Urinary bladder (tissue), 4 donors: Measurements from ENCODE around the gene USP20. TPM values are rescaled to one million over a fixed set of nuclear protein-coding genes. Genes with fewer than 3 reads are reported as not detected.
"Not testable (repeated sequence)": the region's sequence is repeated elsewhere in the genome, so short reads cannot be mapped to it uniquely, and the experiment has no call there.

ENCODE experiments used
- DNase-seq: peaks from one replicate; pipeline ENCODE4 v3.0.0-alpha.2; 2015; ENCODE audit errors: extremely low spot score
- H3K27ac ChIP-seq: one replicate; pipeline ENCODE4 v1.5.1; 2013; ENCODE audit warnings: low read depth, mild to moderate bottlenecking, moderate library complexity
- H3K36me3 ChIP-seq: one replicate; pipeline ENCODE4 v1.6.1; 2013; ENCODE audit warnings: mild to moderate bottlenecking, moderate library complexity; ENCODE audit not compliant: insufficient read depth
- H3K4me1 ChIP-seq: one replicate; pipeline ENCODE4 v1.6.1; 2013; ENCODE audit warnings: mild to moderate bottlenecking, moderate library complexity; ENCODE audit not compliant: insufficient read depth
- H3K4me3 ChIP-seq: one replicate; pipeline ENCODE4 v1.5.1; 2013; ENCODE audit warnings: low read depth, low read length
- WGBS: extraction: QIAGEN DNeasy Blood & Tissue Kit; methylation state at CpG from one replicate; pipeline ENCODE4 v1.1.7; 2013; 5-methylcytosine and 5-hydroxymethylcytosine counted together
- polyA plus RNA-seq: library from polyadenylated mRNA; stranded (reverse); fragments of 200-250 nt; gene quantifications from one replicate; pipeline ENCODE4 v1.2.3, GENCODE V29; 2013
- total RNA-seq: library from RNA; depleted of rRNA; stranded (reverse); fragments of >200 nt; gene quantifications from one replicate; pipeline ENCODE4 v1.2.3, GENCODE V29; 2014
- donor health status: healthy with polysubstance abuse.
- donor health status: healthy.

Gene USP20
- total and polyA plus RNA-seq, 2 donors, result 7.7 to 38.7 TPM

DNA sequence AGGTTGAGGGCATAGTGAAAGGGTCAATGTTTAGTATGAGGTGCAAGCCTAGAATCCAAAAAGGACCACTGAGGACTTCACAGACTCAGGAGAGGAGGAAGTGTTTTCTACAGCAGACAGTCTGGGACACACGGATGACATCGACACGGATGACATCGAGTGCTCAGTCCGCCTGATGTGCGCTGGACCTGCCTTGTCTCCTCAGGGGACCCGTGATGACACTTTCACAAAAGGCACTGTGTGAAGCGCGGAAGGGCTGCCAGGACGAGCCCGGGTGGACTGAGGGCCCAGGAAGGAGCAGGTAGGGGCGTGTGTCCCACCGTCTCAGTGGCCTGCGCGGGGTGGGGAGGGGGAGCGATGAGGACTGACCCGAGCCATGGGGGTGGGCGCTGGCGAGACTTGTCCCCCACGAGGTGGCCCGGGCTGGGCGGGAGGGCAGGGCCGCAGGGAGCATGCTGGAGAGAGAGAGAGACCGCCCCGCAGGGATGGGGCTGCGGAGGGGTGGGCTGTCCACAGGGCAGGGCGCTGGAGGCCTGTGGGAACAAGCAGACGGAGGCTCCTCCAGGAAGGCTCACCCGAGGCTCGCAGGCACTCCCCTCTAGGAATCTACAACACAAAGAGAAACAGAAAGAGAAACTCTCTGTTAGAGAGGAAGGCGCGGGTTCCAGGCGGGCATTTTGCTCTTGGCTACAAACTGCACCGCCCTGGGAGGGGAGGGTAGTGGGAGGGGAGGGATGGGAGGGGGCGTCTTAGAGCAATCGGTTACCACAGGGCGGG, 54.9 kb downstream of the USP20 start:
- 69% methylated on average over 37 of the region's 37 CpGs for WGBS
- no peak for DNase-seq
- H3K27ac ChIP-seq, result peak overlapping the region; percentile 7
- peak overlapping the region; percentile 16 for H3K4me3 ChIP-seq
- H3K36me3 ChIP-seq, result no peaks in the 10 kb centered on the region
- H3K4me1 ChIP-seq, result no peaks in the 10 kb centered on the region

DNA sequence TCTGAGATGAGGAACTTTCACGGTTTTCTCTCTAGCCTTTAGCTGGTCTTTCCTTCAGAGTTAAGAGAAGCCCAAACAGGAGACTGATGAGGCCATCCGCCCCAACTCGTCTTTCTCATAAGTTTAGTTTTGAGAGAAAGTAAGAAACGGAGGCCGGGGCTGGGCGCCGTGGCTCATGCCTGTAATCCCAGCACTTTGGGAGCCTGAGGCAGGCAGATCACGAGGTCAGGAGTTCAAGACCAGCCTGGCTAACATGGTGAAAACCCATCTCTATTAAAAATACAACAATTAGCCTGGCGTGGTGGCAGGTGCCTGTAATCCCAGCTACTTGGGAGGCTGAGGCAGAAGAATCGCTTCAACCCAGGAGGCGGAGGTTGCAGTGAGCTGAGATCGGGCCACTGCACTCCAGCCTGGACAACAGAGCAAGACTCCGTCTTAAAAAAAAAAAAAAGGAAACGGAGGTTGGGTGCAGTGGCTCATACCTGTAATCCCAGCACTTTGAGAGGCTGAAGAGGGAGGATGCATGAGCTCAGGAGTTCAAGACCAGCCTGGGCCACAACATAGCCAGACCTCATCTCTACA, 55.6 kb downstream of the USP20 start:
- WGBS, result 84% methylated on average over 14 of the region's 14 CpGs
- not testable (repeated sequence) for H3K36me3 ChIP-seq, H3K4me1 ChIP-seq, DNase-seq, H3K27ac ChIP-seq
- peak overlapping the region; percentile 16 for H3K4me3 ChIP-seq

DNA sequence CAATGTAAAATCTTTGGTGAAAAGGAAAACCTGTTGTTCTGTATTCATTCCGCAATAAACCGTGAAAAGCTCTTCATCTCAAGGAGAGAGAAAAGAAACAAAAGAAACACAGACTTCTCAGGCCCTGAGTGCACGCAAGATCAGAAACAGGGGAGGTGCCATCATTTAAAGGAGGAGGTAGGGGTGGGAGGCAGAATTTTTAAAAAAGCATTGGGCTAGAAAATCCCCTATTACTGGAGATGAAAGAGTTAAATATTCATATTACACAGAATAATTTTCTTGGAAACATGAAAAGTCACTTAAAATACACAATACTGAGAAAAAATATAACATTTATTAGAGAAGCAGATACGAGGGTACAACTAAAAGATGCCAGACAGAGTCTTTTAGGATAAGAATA, 56.3 kb downstream of the USP20 start:
- Histone ChIP-seq H3K4me3 (no peak overlapping the region), H3K36me3 (no peaks in the 10 kb centered on the region), H3K27ac (no peak overlapping the region), H3K4me1 (no peaks in the 10 kb centered on the region)
- WGBS, result 53% methylated on average over 4 of the region's 4 CpGs
- DNase-seq, result no peak

DNA sequence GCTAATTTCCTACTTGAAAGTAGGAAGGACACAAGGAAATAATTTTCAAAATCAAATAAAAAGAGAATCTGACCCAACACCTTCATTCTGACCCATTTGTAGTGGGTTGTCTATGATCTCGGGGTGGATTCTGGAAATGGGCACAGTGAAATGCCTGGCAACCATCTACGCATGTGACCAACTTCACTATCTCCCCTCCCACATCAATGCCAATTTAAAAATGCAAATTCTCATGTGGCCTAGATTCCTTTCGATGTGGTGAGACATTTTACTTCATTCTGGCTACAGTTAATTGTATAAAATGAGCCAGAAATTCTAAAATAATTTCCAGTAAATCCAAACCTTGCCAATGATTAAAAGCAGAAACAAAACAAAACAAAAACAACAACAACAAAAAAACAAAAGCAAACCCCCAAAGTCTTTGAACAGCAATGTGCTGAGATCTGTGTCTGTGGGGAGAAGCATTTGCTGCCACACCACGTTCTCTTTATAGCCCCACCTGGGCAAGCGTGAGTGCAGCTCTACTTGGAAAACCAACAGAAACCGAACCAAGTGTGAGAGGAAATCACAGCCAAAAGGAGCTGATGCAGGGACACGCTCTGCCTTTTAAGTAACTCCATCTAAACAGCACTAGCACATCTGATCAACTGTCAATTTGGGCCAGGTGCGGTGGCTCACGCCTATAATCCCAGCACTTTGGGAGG, 59.0 kb downstream of the USP20 start:
- no peak overlapping the region for H3K4me3 ChIP-seq
- DNase-seq, result no peak
- H3K27ac ChIP-seq, result peak overlapping the region; percentile 43
- H3K4me1 ChIP-seq, result no peaks in the 10 kb centered on the region
- 86% methylated on average over 9 of the region's 9 CpGs for WGBS
- no peaks in the 10 kb centered on the region for H3K36me3 ChIP-seq

DNA sequence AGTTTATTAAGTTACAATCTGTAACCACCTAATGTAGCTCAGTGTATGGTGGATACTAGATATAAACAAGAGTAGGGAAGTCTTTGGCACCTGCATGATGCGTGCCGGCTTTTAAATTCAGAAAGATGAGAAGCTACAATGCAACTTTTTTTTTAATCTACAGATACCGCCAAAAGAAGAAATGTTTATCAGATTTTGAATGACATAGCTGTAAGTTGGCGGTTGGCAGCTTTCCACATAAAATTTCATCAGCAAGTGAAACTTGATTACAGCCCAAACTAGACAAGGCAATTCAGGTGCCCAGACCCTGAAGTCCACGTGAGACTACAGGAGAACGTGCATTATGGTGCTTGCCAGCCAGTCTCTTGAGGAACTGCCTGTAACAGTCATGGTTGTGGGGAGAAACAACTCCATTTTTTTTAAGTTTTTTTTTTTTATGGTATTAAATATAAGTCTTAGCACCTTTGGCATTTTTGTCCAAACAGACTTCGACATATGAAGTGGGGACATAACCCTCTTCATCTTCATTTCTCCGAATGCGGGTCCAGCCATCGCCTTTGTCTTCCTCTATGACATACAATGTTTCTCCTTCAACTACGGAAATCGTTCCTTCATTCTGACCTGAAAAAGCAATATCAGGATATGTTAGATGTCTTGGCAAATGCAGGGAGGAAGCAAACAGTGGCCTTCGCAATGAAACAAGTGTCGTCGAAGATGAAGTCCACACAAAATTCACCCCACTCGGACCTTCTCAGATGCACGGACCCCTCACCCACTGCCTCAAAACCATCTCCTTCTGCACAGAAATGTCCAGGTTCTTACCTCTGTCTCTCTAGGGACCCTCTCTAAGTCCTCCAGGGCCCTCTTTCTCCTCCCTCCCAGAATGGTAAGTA, 60.4 kb downstream of the USP20 start:
- Histone ChIP-seq H3K36me3 (peaks cover 3% of the 10 kb centered on the region), H3K4me3 (no peak overlapping the region), H3K27ac (no peak overlapping the region), H3K4me1 (no peaks in the 10 kb centered on the region)
- DNase-seq, result no peak
- WGBS, result 92% methylated on average over 17 of the region's 17 CpGs

DNA sequence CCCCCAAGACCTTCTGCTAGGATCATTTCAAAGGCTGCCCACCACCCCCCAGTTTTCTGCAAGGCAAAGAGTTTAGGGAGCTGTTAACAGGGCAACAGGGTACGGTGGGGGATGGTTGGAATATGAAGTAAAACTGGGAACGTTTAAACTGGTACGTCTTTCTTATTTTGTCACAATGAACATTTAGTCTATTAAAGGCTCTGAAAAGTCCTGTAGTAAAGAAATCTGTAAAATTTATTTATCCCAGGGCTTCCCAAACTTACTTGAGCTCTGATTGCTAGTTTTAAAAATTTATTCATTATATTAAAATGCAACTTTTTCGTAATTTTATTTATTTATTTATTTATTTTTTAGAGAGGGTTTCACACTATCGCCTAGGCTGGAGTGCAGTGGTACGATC, 62.0 kb downstream of the USP20 start:
- H3K36me3 ChIP-seq, result peaks cover 3% of the 10 kb centered on the region
- DNase-seq, result no peak
- H3K4me3 ChIP-seq, result no peak overlapping the region
- WGBS, result 89% methylated on average over 6 of the region's 6 CpGs
- H3K4me1 ChIP-seq, result no peaks in the 10 kb centered on the region
- H3K27ac ChIP-seq, result no peak overlapping the region

DNA sequence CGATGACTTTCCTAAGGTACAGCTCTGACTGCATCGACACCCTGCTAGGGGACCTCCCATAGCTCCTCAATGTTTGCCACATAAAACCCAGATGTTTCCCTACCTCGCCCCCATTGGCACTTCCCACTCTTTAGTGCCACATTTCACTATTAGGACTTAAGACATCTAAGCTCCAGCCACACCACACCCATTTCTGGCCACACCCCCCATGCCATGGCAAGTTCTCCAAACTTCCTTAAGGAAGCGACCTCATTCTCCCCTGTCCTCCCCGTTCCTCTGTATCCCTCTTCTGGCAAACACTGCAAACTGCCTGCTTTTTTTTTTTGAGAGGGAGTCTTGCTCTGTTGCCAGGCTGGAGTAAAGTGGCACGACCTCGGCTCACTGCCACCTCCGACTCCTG, 62.9 kb downstream of the USP20 start:
- Histone ChIP-seq H3K36me3 (peaks cover 3% of the 10 kb centered on the region), H3K4me3 (no peak overlapping the region), H3K27ac (no peak overlapping the region), H3K4me1 (no peaks in the 10 kb centered on the region)
- no peak for DNase-seq
- WGBS, result 82% methylated on average over 8 of the region's 8 CpGs

DNA sequence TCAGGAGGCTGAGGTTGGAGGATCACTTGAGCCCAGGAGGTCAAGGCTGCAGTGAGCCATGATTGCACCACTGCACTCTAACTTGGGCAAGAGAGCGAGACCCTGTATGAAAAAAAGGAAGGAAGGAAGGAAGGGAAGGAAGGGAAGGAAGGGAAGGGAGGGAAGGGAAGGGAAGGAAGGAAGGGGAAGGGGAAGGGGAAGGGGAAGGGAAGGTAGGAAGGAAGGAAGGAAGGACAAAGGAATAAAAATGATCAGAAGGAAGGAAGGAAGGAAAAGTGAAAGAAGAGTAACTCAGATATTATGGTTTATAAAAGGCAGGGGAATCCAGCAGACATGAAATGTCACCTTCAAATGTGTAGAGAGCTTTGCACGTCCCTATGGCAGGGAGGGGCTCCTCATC, 64.4 kb downstream of the USP20 start:
- WGBS, result 87% methylated on average over 2 of the region's 2 CpGs

DNA sequence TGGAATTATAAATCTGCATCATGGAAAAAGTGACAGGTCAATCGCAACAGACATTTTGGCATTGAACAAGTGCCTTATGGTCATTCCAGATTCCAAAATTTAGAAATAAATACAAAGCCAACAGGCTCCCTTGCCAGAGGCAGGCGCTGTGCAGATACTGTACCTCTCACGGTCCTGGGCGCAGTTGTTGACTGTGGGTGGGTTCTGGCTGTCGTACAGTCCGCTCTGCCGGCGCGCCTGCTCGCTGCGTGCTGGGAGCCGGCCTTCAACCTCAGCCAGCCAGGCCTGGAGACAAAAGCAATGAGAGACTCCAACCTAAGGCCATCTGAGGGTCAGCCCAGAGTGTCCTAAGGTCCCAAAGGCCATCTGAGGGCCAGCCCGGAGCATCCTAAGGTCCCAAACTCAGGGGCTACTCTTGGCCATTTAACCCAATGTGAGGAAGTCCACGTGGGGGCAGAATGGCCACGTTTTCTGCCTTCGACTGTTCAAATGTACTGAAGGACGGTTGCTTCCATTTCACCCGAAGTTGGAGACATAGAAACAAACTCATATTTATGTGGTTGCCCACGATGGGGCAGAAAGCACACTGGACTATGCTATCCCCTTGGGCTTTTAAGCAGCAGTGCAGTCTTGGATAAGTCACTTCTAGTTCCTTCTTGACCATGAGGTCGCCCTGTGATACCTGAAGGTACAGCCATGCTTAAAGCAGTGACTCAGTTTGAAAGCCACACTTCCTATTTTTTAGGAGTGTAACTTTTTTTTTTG, 65.2 kb downstream of the USP20 start:
- no peak for DNase-seq
- Histone ChIP-seq H3K36me3 (peaks cover 3% of the 10 kb centered on the region), H3K27ac (no peak overlapping the region), H3K4me1 (no peaks in the 10 kb centered on the region), H3K4me3 (no peak overlapping the region)
- 94% methylated on average over 20 of the region's 20 CpGs for WGBS

More for the DNA sequence above, 64.4 kb downstream of the USP20 start:
- Histone ChIP-seq H3K4me3 (no peak overlapping the region), H3K27ac (no peak overlapping the region), H3K36me3 (peaks cover 3% of the 10 kb centered on the region), H3K4me1 (no peaks in the 10 kb centered on the region)
- DNase-seq, result no peak

DNA sequence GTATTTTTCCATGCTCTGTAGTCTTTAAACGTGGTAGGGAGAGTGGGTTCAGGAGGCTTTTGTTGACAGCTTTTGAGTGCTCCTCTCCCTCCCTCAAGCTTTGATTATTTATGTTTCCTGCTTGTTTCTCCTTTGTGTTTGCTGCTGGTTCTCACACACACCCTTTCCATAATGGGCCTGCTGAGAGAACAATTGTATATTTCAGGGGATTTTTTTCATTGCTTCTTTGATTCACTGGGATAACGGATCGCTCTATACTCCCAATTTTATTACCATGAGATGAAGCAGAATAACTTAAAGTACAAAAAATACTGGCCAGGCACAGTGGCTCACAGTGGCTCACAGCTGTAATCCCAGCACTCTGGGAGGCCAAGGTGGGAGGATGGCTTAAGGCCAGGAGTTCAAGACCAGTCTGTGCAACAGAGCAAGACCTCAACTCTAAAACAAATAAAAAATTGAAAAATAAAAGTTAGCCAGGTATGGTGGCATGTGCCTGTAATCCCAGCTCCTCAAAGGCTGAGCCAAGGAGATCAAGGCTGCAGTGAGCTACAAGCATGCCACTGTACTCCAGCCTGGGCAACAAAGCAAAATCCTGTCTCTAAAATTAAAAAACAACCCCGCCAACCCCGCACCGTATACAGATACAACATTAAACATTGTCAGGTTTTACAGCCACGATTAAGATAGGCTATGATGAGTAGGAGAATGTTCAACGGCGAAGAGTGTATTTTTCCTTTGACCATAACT, 66.9 kb downstream of the USP20 start:
- WGBS, result 82% methylated on average over 9 of the region's 9 CpGs

DNA sequence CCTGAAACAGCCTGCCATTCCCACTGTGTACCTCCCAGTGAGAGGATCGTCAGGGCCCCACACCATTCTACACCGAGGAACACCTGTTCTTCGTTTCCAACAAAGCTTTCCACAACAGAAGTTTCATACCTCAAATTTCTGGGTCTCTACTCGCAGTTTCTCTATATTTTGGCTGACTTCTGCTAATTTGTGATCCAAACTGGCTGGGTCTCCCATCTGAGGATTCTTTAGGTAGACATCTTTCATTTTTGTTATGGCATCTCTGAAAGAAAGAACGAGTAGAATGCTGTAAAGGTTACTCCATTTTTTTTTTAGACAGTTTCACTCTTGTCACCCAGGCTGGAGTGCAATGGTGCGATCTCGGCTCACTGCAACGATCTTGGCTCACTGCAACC, 67.5 kb downstream of the USP20 start:
- H3K4me1 ChIP-seq, result no peaks in the 10 kb centered on the region
- WGBS, result 84% methylated on average over 8 of the region's 8 CpGs
- no peak overlapping the region for H3K27ac ChIP-seq
- H3K4me3 ChIP-seq, result no peak overlapping the region
- DNase-seq, result no peak
- H3K36me3 ChIP-seq, result peaks cover 3% of the 10 kb centered on the region

More for the DNA sequence above, 66.9 kb downstream of the USP20 start:
- H3K36me3 ChIP-seq, result peaks cover 3% of the 10 kb centered on the region
- no peak overlapping the region for H3K27ac ChIP-seq
- no peak for DNase-seq
- no peak overlapping the region for H3K4me3 ChIP-seq
- H3K4me1 ChIP-seq, result no peaks in the 10 kb centered on the region

DNA sequence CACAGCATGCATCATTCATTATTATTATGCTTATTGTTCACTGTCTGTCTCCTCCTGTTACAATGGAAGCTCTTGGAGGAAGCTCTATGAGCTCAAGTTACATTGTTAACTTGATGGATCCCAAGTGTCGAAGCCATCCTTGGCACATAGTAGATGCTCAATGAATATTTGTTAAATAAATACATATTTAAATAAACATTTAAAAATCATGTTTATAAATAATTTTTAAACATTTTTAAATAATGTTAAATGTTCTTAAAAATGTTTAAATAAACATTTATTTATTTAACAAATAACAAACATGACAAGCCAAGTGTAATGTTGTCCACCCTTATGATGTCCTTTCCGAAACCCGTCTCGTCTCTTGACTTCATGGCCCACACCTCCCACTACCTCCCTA, 69.5 kb downstream of the USP20 start:
- Histone ChIP-seq H3K4me1 (no peaks in the 10 kb centered on the region), H3K36me3 (peaks cover 3% of the 10 kb centered on the region), H3K4me3 (no peak overlapping the region), H3K27ac (no peak overlapping the region)
- 91% methylated on average over 4 of the region's 4 CpGs for WGBS
- no peak for DNase-seq
